Ectodermal cell (in vitro differentiated cells): Measurements from ENCODE around the gene POLD1.

Experiments
- H3K27ac ChIP-seq: 2 replicates; pipeline ENCODE4 v1.7.0; 2013; ENCODE audit warnings: mild to moderate bottlenecking, low read depth, low read length; ENCODE audit not compliant: insufficient read depth, poor library complexity, severe bottlenecking
- H3K27me3 ChIP-seq: 2 replicates; pipeline ENCODE4 v1.7.0; 2013; ENCODE audit warnings: mild to moderate bottlenecking, low read length; ENCODE audit not compliant: insufficient read depth, control insufficient read depth, poor library complexity, severe bottlenecking
- H3K36me3 ChIP-seq: one replicate; pipeline ENCODE4 v1.7.0; 2013; ENCODE audit warnings: low read length; ENCODE audit not compliant: control insufficient read depth, insufficient read depth
- H3K4me1 ChIP-seq: one replicate; pipeline ENCODE4 v1.7.0; 2013; ENCODE audit warnings: low read length; ENCODE audit not compliant: control insufficient read depth, insufficient read depth
- H3K4me3 ChIP-seq: 2 replicates; pipeline ENCODE4 v1.7.0; 2013; ENCODE audit warnings: low read depth, low read length, control low read depth; ENCODE audit not compliant: insufficient read depth
- H3K9me3 ChIP-seq: 2 replicates; pipeline ENCODE4 v1.7.0; 2013; ENCODE audit warnings: mild to moderate bottlenecking, low read length, moderate library complexity; ENCODE audit not compliant: control insufficient read depth
- WGBS, 2 experiments: methylation state at CpG; one replicate each; pipeline ENCODE4 v1.1.7; 2013; ENCODE audit warnings: missing lambda C conversion rate in 2 of 2; 5-methylcytosine and 5-hydroxymethylcytosine counted together

Gene POLD1

DNA sequence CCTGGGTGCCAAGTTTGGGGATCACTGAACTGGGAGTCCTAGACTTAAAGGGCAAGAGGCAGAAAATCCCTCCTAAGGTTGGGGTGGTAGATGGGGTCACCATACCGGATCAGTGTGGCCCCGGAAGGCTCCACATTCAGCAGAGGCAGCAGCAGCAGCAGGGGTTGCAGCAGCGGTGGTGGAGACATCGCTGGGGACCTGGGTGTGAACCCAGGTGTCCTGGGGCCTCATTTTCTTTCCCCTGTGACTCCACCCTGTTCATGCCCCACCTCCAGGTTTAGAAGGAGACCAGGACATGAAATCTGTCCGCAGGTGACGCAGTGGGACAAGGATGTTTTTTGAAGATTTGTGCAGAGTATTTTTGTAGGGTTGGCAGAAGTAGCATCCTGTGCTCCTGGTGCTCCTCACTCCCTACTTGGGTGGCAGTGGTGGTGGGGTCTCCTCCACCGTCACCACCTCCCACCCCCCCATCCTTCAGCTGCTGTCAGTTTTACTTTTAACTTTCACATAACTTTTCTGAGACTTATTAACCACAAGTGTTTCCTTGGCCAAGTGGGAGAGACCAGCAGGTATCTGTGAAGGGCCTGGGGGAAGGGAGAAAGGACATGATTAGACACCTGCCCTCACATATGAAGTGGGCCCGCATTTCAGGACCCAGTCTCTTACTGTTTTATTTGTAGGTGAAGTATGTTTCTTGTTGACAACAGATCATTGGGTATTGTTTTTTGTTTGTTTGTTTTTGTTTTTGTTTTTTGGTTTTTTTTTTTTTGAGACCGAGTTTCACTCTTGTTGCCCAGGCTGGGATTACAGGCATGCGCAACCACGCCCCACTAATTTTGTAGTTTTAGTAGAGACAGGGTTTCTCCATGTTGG lies 18.5 kb upstream of the POLD1 start, which contains the start of gene NAPSA:
Gene NAPSA (minus strand): TSS at position 206 of the 873 bp plus-strand sequence. CDS start 18 bp downstream, at position 188.
- Histone ChIP-seq H3K4me3 (no peak within 1 kb of the TSS), H3K36me3 (no peaks in the 10 kb centered on the region), H3K27me3 (no peaks in the 10 kb centered on the region), H3K27ac (no peak within 1 kb of the TSS), H3K9me3 (no peaks in the 10 kb centered on the region), H3K4me1 (no peaks in the 10 kb centered on the region)
- WGBS, 2 experiments = 83 to 87% methylated on average over 11 of the region's 11 CpGs

DNA sequence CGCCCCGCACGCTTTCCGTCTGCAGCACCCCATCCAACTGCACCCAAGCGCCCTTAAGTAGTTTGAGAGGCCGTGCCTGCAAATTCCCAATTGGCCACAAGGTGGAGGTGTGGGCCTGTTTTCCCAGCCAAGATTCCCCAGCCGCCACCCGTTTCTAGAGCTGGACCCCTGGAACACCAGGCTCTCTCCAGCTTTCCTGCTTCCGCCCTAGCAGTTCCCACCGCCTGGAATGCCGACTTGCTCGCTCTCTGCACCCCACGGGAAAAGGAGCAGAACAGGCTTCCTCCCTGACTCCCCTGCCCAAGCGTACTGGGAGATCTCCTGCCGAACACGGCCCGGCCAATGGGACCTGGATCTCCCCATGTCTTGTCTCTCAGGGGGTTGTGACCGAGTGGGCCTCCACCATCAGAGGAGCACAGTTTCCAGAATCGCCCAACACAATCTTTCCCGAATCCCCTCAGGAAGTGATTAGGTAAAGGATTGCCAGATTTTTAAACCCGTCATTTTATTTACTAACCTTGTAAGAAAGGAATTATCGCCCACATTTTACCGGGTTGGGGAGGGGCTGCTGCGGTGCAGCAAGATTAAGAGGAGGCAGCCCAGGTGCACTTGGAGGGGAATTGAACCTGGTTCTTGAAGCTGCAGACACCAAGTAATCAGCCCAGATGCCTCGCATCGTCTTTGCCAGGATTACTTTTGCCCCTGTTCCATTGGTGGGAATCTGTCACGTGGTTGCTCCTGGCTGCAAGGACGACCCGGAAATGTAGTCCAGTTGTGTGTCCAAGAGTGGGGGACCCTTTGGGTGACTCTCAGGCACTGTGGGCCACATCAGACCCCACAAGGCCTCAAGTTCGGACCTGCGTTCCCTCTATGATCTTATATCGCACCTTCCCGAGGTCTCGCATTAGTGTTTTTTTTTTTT lies 15.2 kb upstream of the POLD1 start:
- 42 to 43% methylated on average over 34 of the region's 34 CpGs for WGBS, 2 experiments
- H3K27ac ChIP-seq = no peak overlapping the region

DNA sequence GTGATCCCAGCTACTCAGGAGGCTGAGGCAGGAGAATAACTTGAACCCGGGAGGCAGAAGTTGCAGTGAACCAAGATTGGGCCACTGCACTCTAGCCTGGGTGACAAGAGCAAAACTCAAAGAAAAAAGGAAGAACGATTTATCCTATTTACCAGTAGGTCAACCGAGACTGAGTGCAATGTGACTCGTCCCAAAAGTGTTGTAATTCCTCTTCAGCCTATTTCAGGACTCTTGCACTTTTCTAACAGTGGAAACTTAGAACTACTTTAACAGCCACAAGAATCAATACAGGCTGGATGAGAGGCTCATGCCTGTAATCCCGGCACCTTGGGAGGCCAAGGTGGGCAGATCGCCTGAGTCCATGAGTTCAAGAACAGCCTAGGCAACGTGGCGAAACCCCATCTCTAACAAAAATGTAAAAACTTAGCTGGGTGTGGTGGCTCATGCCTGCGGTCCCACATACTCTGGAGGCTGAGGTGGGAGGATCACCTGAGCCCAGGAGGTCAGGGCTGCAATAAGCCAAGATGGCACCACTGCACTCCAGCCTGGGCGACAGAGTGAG lies 12.2 kb upstream of the POLD1 start:
- 85 to 87% methylated on average over 9 to 10 of the region's 10 CpGs for WGBS, 2 experiments

More for the DNA sequence above, 15.2 kb upstream of the POLD1 start:
- H3K36me3 ChIP-seq = no peaks in the 10 kb centered on the region
- peak overlapping the region; percentile 33 for H3K4me3 ChIP-seq
- peaks cover 6% of the 10 kb centered on the region for H3K27me3 ChIP-seq
- H3K4me1 ChIP-seq = no peaks in the 10 kb centered on the region
- H3K9me3 ChIP-seq = no peaks in the 10 kb centered on the region

GRCh38 chr19:50376166-50377050 lies 7.7 kb upstream of the POLD1 start, which contains the start of gene NR1H2:
NR1H2 (plus strand) TSS chr19:50376457; CDS start chr19:50377606, 1,149 bp downstream.
- Histone ChIP-seq H3K27ac (peak within 1 kb of the TSS; percentile 100), H3K4me3 (peak within 1 kb of the TSS; percentile 82), H3K4me1 (no peaks in the 10 kb centered on the region), H3K9me3 (no peaks in the 10 kb centered on the region), H3K27me3 (peaks cover 11% of the 10 kb centered on the region), H3K36me3 (peaks cover 29% of the 10 kb centered on the region)
- WGBS, 2 experiments = 2 to 3% methylated on average over 65 to 67 of the region's 67 CpGs

More for the DNA sequence above, 12.2 kb upstream of the POLD1 start:
- Histone ChIP-seq H3K27ac (no peak overlapping the region), H3K4me3 (no peak overlapping the region), H3K4me1 (no peaks in the 10 kb centered on the region), H3K36me3 (no peaks in the 10 kb centered on the region), H3K9me3 (no peaks in the 10 kb centered on the region), H3K27me3 (peaks cover 11% of the 10 kb centered on the region)

GRCh38 chr19:50377051-50377461 lies 7.1 kb upstream of the POLD1 start:
- H3K27me3 ChIP-seq = peaks cover 11% of the 10 kb centered on the region
- 54% methylated on average over 7 of the region's 7 CpGs for WGBS, 2 experiments
- H3K4me3 ChIP-seq = peak overlapping the region; percentile 12
- no peaks in the 10 kb centered on the region for H3K9me3 ChIP-seq
- H3K4me1 ChIP-seq = no peaks in the 10 kb centered on the region
- peaks cover 29% of the 10 kb centered on the region for H3K36me3 ChIP-seq
- no peak overlapping the region for H3K27ac ChIP-seq

DNA sequence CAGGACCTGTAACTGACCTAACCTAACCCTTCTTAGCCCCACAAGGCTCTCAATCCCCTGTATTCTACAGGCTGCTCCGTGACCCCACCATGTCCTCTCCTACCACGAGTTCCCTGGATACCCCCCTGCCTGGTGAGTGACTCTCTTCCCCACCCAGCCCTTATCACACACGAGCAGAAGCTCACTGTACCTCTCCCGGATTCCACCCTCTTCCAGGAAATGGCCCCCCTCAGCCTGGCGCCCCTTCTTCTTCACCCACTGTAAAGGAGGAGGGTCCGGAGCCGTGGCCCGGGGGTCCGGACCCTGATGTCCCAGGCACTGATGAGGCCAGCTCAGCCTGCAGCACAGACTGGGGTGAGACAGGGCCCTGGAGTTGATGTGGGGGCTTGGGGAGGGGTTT lies 6.6 kb upstream of the POLD1 start:
- no peak overlapping the region for H3K27ac ChIP-seq
- no peaks in the 10 kb centered on the region for H3K4me1 ChIP-seq
- no peak overlapping the region for H3K4me3 ChIP-seq
- 94 to 95% methylated on average over 9 of the region's 9 CpGs for WGBS, 2 experiments
- H3K27me3 ChIP-seq = peaks cover 9% of the 10 kb centered on the region
- no peaks in the 10 kb centered on the region for H3K9me3 ChIP-seq
- peaks cover 29% of the 10 kb centered on the region for H3K36me3 ChIP-seq

DNA sequence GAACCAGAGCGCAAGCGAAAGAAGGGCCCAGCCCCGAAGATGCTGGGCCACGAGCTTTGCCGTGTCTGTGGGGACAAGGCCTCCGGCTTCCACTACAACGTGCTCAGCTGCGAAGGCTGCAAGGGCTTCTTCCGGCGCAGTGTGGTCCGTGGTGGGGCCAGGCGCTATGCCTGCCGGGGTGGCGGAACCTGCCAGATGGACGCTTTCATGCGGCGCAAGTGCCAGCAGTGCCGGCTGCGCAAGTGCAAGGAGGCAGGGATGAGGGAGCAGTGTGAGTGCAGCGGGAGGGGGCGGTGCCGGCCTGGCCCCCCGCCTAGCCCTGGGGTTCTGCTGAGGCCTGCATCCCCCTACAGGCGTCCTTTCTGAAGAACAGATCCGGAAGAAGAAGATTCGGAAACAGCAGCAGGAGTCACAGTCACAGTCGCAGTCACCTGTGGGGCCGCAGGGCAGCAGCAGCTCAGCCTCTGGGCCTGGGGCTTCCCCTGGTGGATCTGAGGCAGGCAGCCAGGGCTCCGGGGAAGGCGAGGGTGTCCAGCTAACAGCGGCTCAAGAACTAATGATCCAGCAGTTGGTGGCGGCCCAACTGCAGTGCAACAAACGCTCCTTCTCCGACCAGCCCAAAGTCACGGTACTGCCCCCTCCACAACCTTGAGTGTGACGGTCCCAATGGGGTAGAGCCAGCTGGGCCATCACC lies 5.8 kb upstream of the POLD1 start:
- no peak overlapping the region for H3K27ac ChIP-seq
- H3K27me3 ChIP-seq = peaks cover 5% of the 10 kb centered on the region
- peaks cover 29% of the 10 kb centered on the region for H3K36me3 ChIP-seq
- H3K4me3 ChIP-seq = no peak overlapping the region
- H3K9me3 ChIP-seq = no peaks in the 10 kb centered on the region
- H3K4me1 ChIP-seq = no peaks in the 10 kb centered on the region
- WGBS, 2 experiments = 95 to 97% methylated on average over 36 of the region's 36 CpGs

GRCh38 chr19:50378863-50379236 lies 5.3 kb upstream of the POLD1 start:
- H3K9me3 ChIP-seq = no peaks in the 10 kb centered on the region
- peaks cover 5% of the 10 kb centered on the region for H3K27me3 ChIP-seq
- H3K27ac ChIP-seq = no peak overlapping the region
- no peaks in the 10 kb centered on the region for H3K4me1 ChIP-seq
- no peak overlapping the region for H3K4me3 ChIP-seq
- 96% methylated on average over 10 of the region's 10 CpGs for WGBS, 2 experiments
- peaks cover 29% of the 10 kb centered on the region for H3K36me3 ChIP-seq

DNA sequence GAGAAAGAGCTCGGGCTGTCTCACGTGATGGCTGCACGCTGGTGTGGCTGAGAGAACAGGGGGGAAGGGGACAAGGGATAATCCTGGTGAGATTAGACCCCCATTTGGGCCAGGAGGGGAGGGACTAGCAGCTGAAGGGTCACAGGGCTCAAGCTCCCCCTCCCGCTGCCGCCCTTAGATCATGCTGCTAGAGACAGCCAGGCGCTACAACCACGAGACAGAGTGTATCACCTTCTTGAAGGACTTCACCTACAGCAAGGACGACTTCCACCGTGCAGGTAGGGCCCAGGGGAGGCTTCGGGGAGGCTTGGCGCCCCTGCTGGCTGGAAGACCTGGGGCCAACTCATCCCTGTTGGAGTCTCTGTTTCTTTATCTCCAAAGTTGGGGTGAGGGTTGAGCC lies 4.5 kb upstream of the POLD1 start:
- H3K36me3 ChIP-seq = peaks cover 29% of the 10 kb centered on the region
- H3K27me3 ChIP-seq = peaks cover 2% of the 10 kb centered on the region
- WGBS, 2 experiments = 94 to 95% methylated on average over 11 of the region's 11 CpGs
- H3K9me3 ChIP-seq = no peaks in the 10 kb centered on the region
- H3K4me1 ChIP-seq = no peaks in the 10 kb centered on the region
- H3K4me3 ChIP-seq = no peak overlapping the region
- no peak overlapping the region for H3K27ac ChIP-seq
